ENCODE measurements around the gene CCSER2. TPM values are rescaled to one million over a fixed set of nuclear protein-coding genes. Genes with fewer than 3 reads are reported as not detected.

CCSER2 gene
- polyA plus RNA-seq, 3 donors from 2014 or later = 81.3 to 118 (median 103) TPM

DNA sequence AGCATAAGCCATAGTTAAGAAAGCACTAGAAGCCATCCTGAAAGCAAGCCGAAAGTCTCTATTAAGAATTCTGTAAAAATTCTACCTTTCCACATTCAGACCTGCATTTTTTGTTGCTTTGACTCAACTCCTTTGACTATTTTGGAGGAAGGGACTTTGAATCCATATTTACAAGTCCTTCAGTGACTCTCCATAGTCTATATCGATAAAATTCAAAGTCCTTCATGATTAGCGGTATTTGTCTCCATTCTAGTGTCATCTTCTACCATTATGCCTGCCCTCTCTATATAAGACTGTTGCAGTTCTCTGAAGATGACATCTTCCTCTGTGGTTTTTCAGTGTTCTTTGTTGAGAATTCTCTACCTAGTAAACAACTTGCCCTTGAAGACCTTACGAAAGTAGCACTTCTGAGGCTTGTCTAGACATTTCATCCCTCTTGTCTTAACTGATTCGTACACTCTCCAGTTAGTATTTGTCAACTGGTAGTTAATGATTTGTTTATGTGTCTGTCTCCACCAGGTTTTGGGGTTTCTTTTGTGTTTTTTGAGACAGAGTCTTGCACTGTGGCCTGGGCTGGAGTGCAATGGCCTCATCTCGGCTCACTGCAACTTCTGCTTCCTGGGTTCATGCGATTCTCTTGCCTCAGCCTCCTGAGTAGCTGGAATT, 1.7 kb downstream of the CCSER2 start:
- peak overlapping the region in 5 of 6 donors; percentile 97 to 99 (median 98) for H3K27ac Mint-ChIP-seq
- peak; percentile 76 to 83 (median 82) for DNase-seq
- H3K36me3 Mint-ChIP-seq = no peaks in the 10 kb centered on the region
- H3K27me3 Mint-ChIP-seq (ENCODE audit: low read depth in 3 of 3) = peaks cover 14 to 32% (median 32%) of the 10 kb centered on the region in 3 donors
- peaks cover 0 to 2% (median 0%) of the 10 kb centered on the region in 6 donors for H3K9me3 Mint-ChIP-seq
- peaks cover 35 to 39% of the 10 kb centered on the region in 2 donors for H3K4me1 Mint-ChIP-seq
- H3K4me3 Mint-ChIP-seq = peak overlapping the region; percentile 95 to 98 (median 96)

DNA sequence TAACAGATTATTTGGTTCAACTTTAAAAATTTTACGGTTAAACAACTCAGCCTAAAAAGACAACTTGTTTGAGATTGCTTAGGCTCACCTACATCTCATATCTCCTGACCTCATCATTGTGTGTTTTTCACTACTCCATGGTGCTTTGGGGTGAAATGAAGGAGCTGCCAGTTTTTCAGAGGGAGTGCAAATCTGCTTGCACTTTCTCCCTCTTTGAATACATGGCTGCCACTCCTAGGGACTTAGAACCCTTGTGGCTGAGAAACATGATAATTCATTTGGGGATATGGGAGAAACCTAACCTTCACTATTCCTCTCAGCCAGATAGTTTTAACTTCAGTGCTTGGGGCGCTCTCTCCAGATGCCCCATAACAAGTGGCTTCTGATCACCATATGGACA, 2.7 kb downstream of the CCSER2 start:
- Mint-ChIP-seq H3K4me1 (peaks cover 35 to 39% of the 10 kb centered on the region in 2 donors), H3K4me3 (peak overlapping the region; percentile 54 to 98 (median 95)), H3K27me3 (ENCODE audit: low read depth in 3 of 3) (peaks cover 14 to 32% (median 32%) of the 10 kb centered on the region in 3 donors), H3K36me3 (no peaks in the 10 kb centered on the region), H3K9me3 (peaks cover 0 to 2% (median 0%) of the 10 kb centered on the region in 6 donors), H3K27ac (peak overlapping the region in 5 of 6 donors; percentile 97 to 99 (median 98))
- DNase-seq = no peak

DNA sequence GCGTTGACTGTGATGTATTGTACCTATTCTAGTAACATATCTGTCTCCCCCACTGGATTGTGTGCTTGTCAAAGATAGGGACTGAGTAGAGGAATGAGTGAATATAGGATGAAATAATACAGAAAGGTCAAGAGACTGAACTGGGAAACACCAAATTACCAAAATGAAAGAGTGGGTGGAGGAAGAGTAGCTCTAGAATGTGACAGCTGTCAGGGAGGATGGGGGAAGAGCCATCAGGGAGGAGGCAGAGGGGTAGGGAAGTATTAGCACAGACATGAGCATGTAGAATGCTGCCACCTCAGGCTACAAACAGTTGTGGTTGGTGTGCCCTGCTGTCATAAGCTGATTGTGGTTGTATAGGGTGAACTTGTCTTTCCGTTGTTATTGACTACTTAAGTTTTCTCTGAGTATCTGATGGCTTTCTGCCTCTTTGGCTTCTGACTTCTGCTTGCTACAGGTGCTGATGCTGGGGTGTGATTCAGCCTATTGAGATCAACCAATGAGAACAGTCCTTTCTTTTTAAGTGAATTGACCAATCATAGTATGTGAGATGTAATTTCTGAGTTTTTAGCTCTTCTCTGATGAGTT, 5.6 kb downstream of the CCSER2 start:
- Mint-ChIP-seq H3K27ac (peak overlapping the region in 1 of 6 donors; percentile 97), H3K4me1 (peaks cover 33 to 37% of the 10 kb centered on the region in 2 donors), H3K4me3 (peak overlapping the region; percentile 59 to 80 (median 61)), H3K27me3 (ENCODE audit: low read depth in 3 of 3) (peaks cover 8 to 24% (median 22%) of the 10 kb centered on the region in 3 donors), H3K36me3 (no peaks in the 10 kb centered on the region), H3K9me3 (no peaks in the 10 kb centered on the region)
- peak; percentile 88 to 92 (median 90) for DNase-seq

DNA sequence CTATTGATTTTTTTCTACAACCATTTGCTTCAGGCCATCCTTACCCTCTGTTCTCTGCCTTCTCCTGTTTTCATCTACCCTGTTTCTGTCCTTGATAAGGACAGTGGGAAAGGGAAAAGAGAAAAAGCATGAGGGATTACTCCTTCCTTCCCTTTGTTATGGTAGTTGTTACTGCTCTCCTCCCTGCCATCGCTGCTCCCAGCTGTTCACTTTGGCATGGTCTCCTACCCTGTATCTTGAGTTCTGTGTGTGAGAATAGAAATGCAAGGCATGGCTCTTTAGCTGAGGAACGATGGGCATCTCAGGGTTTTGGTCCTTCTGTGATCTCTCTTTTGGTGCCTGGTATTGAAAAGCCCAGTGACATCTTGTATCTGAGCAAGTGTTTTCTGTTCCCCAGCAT, 6.4 kb downstream of the CCSER2 start:
- Mint-ChIP-seq H3K9me3 (no peaks in the 10 kb centered on the region), H3K36me3 (no peaks in the 10 kb centered on the region), H3K4me1 (peaks cover 27 to 31% of the 10 kb centered on the region in 2 donors), H3K27me3 (ENCODE audit: low read depth in 3 of 3) (peaks cover 3 to 16% (median 13%) of the 10 kb centered on the region in 3 donors), H3K27ac (peak overlapping the region in 1 of 6 donors; percentile 97), H3K4me3 (peak overlapping the region; percentile 59 to 80 (median 61))
- DNase-seq = no peak

DNA sequence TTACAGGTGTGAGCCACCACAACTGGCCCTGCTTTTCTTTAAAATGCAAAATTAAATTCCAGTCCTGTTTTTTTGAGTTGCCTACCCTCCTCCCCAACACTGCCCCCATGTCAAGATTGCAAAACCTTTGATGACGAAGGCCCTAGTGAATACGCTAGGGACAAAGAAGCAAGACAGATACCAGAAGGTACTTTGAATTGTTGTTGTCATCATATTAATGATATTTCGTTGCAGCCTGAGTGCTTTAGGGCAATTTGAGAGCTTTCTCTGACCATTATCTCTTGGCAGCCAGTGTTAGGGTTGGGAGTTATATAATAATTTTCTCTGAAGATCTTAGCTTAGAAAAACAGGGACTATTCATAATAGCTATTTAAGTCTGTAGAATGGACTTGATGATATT, 7.1 kb downstream of the CCSER2 start:
- Mint-ChIP-seq H3K27me3 (ENCODE audit: low read depth in 3 of 3) (peaks cover 0 to 10% (median 8%) of the 10 kb centered on the region in 3 donors), H3K27ac (peak overlapping the region in 1 of 6 donors; percentile 97), H3K9me3 (no peaks in the 10 kb centered on the region), H3K4me3 (peak overlapping the region in 1 of 5 donors; percentile 51), H3K4me1 (peaks cover 25 to 31% of the 10 kb centered on the region in 2 donors), H3K36me3 (no peaks in the 10 kb centered on the region)
- no peak for DNase-seq

DNA sequence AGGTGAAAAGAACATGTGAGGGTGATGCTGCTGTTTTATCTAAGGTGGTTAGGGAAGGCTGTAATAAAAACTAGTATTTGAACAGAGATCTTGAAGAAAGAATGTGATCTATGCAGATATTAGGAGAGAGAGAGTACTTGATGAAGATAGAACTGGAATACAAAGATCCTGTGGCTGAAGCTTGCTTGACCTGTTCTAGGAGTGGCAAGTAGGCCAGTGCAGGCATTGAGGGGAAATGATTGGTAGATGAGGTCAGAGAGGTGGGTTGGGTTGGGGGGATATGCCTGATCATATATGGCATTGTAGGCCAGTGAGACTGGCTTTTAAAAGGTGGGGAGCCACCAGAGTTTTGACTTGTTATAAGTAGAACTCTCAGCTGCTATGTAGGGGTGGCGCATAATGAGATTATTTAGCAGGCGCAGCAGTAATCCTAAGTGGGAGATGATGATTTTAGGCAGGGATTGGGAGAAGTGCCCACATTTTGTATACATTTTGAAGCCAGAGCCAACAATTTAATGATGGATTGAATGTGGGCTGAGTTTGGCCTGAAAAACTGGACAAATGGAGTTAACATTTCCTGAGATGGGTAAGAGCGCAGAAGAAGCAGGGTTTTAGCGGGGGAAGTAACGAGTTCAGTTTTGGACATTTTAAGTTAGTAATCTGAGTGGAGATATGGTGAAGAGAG, 8.2 kb downstream of the CCSER2 start:
- H3K36me3 Mint-ChIP-seq = no peaks in the 10 kb centered on the region
- H3K4me1 Mint-ChIP-seq = peaks cover 22 to 30% of the 10 kb centered on the region in 2 donors
- no peak overlapping the region for H3K27ac Mint-ChIP-seq
- no peak overlapping the region for H3K4me3 Mint-ChIP-seq
- peaks cover 0 to 6% (median 4%) of the 10 kb centered on the region in 3 donors for H3K27me3 Mint-ChIP-seq (ENCODE audit: low read depth in 3 of 3)
- DNase-seq = no peak
- no peaks in the 10 kb centered on the region for H3K9me3 Mint-ChIP-seq

DNA sequence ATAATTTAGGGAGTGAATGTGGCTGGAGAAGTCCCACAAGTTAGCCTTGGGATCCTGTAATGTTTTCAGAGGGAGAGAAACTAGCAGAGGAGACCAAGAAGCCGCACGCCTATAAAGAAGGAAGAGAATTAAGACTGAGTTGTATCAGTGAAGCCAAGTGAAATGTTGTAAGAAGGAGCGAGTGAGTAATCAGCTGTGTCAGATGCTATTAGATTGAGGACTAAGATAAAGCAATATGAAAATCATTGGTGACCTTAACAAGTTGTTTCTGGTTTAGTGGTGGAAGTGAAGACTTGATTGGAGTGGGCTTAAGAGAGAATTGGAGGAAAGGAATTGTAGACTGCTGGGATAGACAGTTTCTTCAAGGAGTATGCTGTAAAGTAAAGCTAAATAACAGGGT, 8.8 kb downstream of the CCSER2 start:
- DNase-seq = no peak
- H3K36me3 Mint-ChIP-seq = no peaks in the 10 kb centered on the region

DNA sequence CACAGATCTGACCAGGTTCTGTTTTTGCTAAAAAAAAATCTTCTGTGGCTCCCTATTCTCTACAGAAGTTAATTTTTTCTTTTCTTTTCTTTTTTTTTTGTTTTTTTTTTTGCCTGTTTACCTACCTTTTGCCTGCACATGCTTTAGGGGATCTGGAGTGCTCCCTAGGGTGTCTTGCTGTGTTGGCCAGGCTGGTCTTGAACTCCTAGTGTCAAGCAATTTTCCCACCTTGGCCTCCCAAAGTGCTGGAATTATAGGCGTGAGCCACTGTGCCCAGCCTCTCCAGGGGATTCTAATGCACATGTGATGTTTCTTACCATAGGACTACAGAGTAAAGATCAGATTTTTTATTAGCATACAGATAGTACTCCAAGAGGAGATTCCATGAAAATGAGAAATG, 10.6 kb downstream of the CCSER2 start:
- Mint-ChIP-seq H3K36me3 (no peaks in the 10 kb centered on the region), H3K4me3 (no peak overlapping the region), H3K4me1 (peaks cover 43 to 50% of the 10 kb centered on the region in 2 donors), H3K27me3 (ENCODE audit: low read depth in 3 of 3) (peaks cover 2 to 6% (median 2%) of the 10 kb centered on the region in 3 donors), H3K9me3 (no peaks in the 10 kb centered on the region), H3K27ac (peak overlapping the region in 5 of 6 donors; percentile 4 to 65 (median 52))
- no peak for DNase-seq

More for the DNA sequence above, 8.8 kb downstream of the CCSER2 start:
- Mint-ChIP-seq H3K4me3 (no peak overlapping the region), H3K4me1 (peaks cover 25 to 32% of the 10 kb centered on the region in 2 donors), H3K9me3 (no peaks in the 10 kb centered on the region), H3K27me3 (ENCODE audit: low read depth in 3 of 3) (peaks cover 2 to 6% (median 4%) of the 10 kb centered on the region in 3 donors), H3K27ac (no peak overlapping the region)

DNA sequence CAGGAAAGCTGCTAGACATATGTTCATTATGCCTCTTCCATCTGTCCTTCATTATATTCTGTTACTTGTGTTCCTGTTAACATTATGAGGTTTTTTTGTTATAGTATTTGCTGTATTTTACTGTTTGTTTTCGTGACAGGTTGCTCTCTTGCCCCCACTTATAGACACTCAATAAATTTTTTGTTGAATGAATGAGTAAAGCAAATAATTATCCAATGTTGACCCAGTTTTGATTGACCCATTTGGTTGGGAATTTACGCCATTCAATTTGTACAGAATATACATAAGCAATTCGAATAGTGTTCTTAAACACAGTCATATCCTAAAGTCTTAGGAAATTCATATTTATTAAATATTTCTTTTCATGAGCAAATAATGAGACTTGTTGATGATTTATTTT, 11.8 kb downstream of the CCSER2 start:
- no peak for DNase-seq
- Mint-ChIP-seq H3K27ac (peak overlapping the region; percentile 19 to 89 (median 50)), H3K36me3 (no peaks in the 10 kb centered on the region), H3K4me1 (peaks cover 53 to 62% of the 10 kb centered on the region in 2 donors), H3K27me3 (ENCODE audit: low read depth in 3 of 3) (peaks cover 0 to 2% (median 2%) of the 10 kb centered on the region in 3 donors), H3K4me3 (no peak overlapping the region), H3K9me3 (no peaks in the 10 kb centered on the region)

DNA sequence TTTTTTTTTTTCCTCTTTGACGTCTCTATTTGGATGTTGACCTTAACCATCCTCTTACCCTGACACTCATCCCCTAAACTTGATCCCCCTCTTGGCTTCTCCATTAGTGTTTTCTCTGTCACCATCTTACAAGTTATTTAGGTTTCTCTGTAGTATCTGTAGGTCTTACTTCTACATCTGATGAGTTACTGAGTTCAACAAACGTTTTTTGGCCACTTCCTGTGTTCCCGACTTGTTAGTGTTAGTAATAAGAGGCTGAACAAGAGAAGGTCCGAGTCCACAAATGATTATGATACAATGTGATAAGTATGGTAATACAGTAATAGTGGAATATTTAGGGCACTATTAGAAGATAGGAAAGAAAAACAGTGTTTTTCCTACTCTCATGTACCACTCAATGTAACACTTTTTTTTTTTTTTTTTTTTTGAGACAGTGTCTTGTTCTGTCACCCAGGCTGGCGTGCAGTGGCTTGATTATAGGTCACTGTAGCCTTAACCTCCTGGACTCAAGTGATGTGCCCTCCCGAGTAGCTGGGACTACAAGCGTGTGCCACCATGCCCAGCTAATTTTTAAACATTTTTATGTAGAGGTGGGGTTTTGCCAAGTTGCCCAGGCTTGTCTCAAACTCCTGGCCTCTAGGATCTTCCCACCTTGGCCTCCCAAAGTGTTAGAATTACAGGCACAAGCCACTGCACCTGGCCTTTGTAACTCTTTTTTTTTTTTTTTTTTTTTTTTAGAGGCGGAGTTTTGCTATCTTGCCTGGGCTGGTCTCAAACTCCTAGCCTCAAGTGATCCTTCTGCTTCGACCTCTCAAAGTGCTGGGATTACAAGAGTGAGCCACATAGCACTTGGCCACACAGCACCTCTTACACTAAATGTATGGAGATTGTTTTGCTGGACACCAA, 12.5 kb downstream of the CCSER2 start:
- DNase-seq = no peak
- Mint-ChIP-seq H3K4me3 (peak overlapping the region; percentile 49 to 78 (median 67)), H3K4me1 (peaks cover 55 to 63% of the 10 kb centered on the region in 2 donors), H3K27ac (peak overlapping the region; percentile 79 to 93 (median 90)), H3K36me3 (no peaks in the 10 kb centered on the region), H3K9me3 (no peaks in the 10 kb centered on the region), H3K27me3 (ENCODE audit: low read depth in 3 of 3) (peaks cover 0 to 2% (median 2%) of the 10 kb centered on the region in 3 donors)

DNA sequence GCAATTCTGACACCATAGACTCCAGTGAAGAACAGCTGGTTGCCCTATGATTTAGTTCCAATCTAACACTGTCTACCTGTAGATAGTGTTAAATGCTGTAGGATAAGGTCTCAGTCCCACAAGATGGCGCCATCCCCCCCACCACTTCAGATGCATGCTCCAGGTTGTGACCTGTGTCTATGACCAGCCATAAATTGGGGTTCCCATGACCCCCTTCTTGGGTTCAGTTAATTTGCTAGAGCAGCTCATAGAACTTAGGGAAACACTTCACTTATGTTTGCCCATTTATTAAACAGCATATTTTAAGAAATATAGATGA, 13.1 kb downstream of the CCSER2 start:
- Mint-ChIP-seq H3K36me3 (no peaks in the 10 kb centered on the region), H3K27ac (peak overlapping the region; percentile 66 to 93 (median 84)), H3K9me3 (no peaks in the 10 kb centered on the region), H3K27me3 (ENCODE audit: low read depth in 3 of 3) (peaks cover 0 to 2% (median 2%) of the 10 kb centered on the region in 3 donors), H3K4me3 (peak overlapping the region; percentile 49 to 78 (median 59)), H3K4me1 (peaks cover 55 to 63% of the 10 kb centered on the region in 2 donors)
- DNase-seq = no peak

DNA sequence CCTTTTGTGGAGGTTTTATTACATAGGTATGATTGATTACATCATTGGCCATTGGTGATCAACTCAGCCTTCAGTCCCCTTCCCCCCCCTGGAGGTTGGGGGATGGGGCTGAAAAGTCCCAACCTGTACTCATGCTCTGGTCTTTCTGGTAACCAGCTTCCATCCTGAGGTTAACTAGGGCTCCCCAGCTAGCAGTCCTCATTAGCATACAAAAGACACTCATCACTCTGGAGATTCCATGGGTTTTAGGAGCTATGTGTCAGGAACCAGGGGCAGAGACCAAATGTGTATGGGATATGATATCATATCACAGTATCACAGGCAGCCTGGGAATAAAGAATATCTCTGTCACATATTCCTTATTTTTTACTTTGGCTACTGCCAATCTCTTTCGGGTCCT, 13.6 kb downstream of the CCSER2 start:
- H3K4me3 Mint-ChIP-seq = peak overlapping the region; percentile 53 to 83 (median 73)
- peaks cover 58 to 63% of the 10 kb centered on the region in 2 donors for H3K4me1 Mint-ChIP-seq
- no peaks in the 10 kb centered on the region for H3K9me3 Mint-ChIP-seq
- no peaks in the 10 kb centered on the region for H3K36me3 Mint-ChIP-seq
- H3K27ac Mint-ChIP-seq = peak overlapping the region; percentile 80 to 93 (median 88)
- peaks cover 0 to 2% (median 2%) of the 10 kb centered on the region in 3 donors for H3K27me3 Mint-ChIP-seq (ENCODE audit: low read depth in 3 of 3)
- no peak for DNase-seq

DNA sequence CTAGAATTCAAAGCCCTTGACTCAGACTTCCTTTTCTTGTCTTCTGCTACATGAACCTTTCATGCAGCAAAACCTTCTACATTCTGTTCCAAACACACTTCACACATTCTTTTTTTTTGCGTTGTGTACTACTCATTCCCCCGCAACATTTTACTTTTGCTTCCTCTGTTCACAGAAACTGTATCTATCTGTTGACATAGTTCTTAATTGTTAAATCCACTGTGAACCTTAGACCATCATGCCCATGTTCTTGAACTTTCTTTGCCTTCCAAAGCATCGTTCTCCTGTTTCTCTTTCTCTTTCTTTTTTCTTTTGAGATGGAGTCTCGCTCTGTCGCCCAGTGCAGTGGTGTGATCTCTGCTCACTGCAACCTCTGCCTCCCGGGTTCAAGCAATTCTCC, 14.2 kb downstream of the CCSER2 start:
- peaks cover 59 to 63% of the 10 kb centered on the region in 2 donors for H3K4me1 Mint-ChIP-seq
- H3K9me3 Mint-ChIP-seq = no peaks in the 10 kb centered on the region
- DNase-seq = peak in 2 of 3 donors; percentile 19 to 22
- H3K36me3 Mint-ChIP-seq = no peaks in the 10 kb centered on the region
- H3K27me3 Mint-ChIP-seq (ENCODE audit: low read depth in 3 of 3) = peaks cover 0 to 2% (median 2%) of the 10 kb centered on the region in 3 donors
- H3K4me3 Mint-ChIP-seq = peak overlapping the region; percentile 53 to 83 (median 73)
- H3K27ac Mint-ChIP-seq = peak overlapping the region; percentile 80 to 93 (median 88)
